Right cardiac atrium (tissue), 5 donors: ENCODE data around the gene ZBED4. TPM values are rescaled to one million over a fixed set of nuclear protein-coding genes. Genes with fewer than 3 reads are reported as not detected.

Experiments
- ATAC-seq, 2 donors: fragments of 200-7000 bp; cut with Tn5 transposase; one replicate each; pipeline versions ENCODE4 v1.8.0 to v1.9.1; 2020; ENCODE audit warnings: moderate library complexity in 2 of 2, mild to moderate bottlenecking in 1 of 2
- DNase-seq, 3 donors: peaks; one replicate each; pipeline ENCODE4 v3.0.0-alpha.2; 2020
- H3K27ac ChIP-seq: one replicate; pipeline ENCODE4 v1.5.1; 2013; ENCODE audit warnings: mild to moderate bottlenecking, low read length, control low read depth, moderate library complexity
- H3K27me3 ChIP-seq: one replicate; pipeline ENCODE4 v1.6.1; 2013; ENCODE audit not compliant: control insufficient read depth, insufficient read depth
- H3K4me1 ChIP-seq: one replicate; pipeline ENCODE4 v1.6.1; 2013; ENCODE audit warnings: low read length; ENCODE audit not compliant: control insufficient read depth, insufficient read depth
- H3K4me3 ChIP-seq: one replicate; pipeline ENCODE4 v1.5.1; 2013; ENCODE audit warnings: low read length, control low read depth
- H3K9me3 ChIP-seq: one replicate; pipeline ENCODE4 v1.6.1; 2013; ENCODE audit warnings: low read length; ENCODE audit not compliant: control insufficient read depth
- WGBS: extraction: QIAGEN DNeasy Blood & Tissue Kit; methylation state at CpG from one replicate; pipeline ENCODE4 v1.1.7; 2013; 5-methylcytosine and 5-hydroxymethylcytosine counted together
- intact Hi-C, 4 donors: fragments of 100-400 bp; cut with DNase I; formaldehyde crosslinking; loops; one replicate each; pipeline versions ENCODE4 v1.11.0 to v1.14.0; 2022 to 2023
- polyA plus RNA-seq: library from polyadenylated mRNA; stranded (reverse); fragments of 200-250 nt; gene quantifications from one replicate; pipeline ENCODE4 v1.2.3, GENCODE V29; 2013
- total RNA-seq, 4 donors: library from RNA; stranded (reverse); fragmentation: NEBNext Ultra II Directional; extraction: Animal tissue kit (Norgen Biotek cat#: 25700); gene quantifications; one replicate each; pipeline ENCODE4 v1.2.1, GENCODE V29; 2021
- donor health status: healthy with polysubstance abuse.
- donor health status: DM: no; HTN: yes; CAD: no.
- donor health status: DM: no; HTN: no; CAD: no.
- donor health status: DM: no; HTN: yes; CAD: no; lungs with severe emphysema.
- donor health status: DM: yes; HTN: yes; CAD: no.

ZBED4 gene
- total and polyA plus RNA-seq, 5 donors: 2.3 to 5.3 (median 3.9) TPM

GRCh38 chr22:49920859-49921258 is 67.2 kb downstream of the ZBED4 start:
- H3K9me3 ChIP-seq: no peaks in the 10 kb centered on the region
- ATAC-seq (no peak), DNase-seq (peak in 2 of 3 donors; percentile 27 to 53)
- no peaks in the 10 kb centered on the region for H3K27me3 ChIP-seq
- WGBS: 95% methylated on average over 18 of the region's 18 CpGs
- H3K27ac ChIP-seq: no peak overlapping the region
- peaks cover 7% of the 10 kb centered on the region for H3K4me1 ChIP-seq
- no peak overlapping the region for H3K4me3 ChIP-seq
- intact Hi-C loops: no loop called here

GRCh38 chr22:49921508-49922278 is 68.0 kb downstream of the ZBED4 start:
- Histone ChIP-seq H3K4me1 (peaks cover 7% of the 10 kb centered on the region), H3K27ac (no peak overlapping the region), H3K9me3 (no peaks in the 10 kb centered on the region), H3K4me3 (no peak overlapping the region), H3K27me3 (no peaks in the 10 kb centered on the region)
- no peak for ATAC-seq
- WGBS: 86% methylated on average over 35 of the region's 35 CpGs
- DNase-seq: peak in 2 of 3 donors; percentile 49 to 50
- intact Hi-C loops: no loop called here

GRCh38 chr22:49922484-49922883 is 68.8 kb downstream of the ZBED4 start:
- Histone ChIP-seq H3K4me3 (no peak overlapping the region), H3K4me1 (peaks cover 3% of the 10 kb centered on the region), H3K9me3 (no peaks in the 10 kb centered on the region), H3K27ac (no peak overlapping the region), H3K27me3 (no peaks in the 10 kb centered on the region)
- intact Hi-C loops: no loop called here
- WGBS: 93% methylated on average over 22 of the region's 22 CpGs
- DNase-seq: peak in 2 of 3 donors; percentile 37 to 48
- ATAC-seq: no peak

- WGBS: 92% methylated on average over 25 of the region's 25 CpGs
- Histone ChIP-seq H3K27ac (no peak overlapping the region), H3K9me3 (no peaks in the 10 kb centered on the region), H3K27me3 (no peaks in the 10 kb centered on the region), H3K4me3 (no peak overlapping the region), H3K4me1 (peaks cover 3% of the 10 kb centered on the region)
- intact Hi-C loops: no loop called here
- DNase-seq: peak in 2 of 3 donors; percentile 50 to 56
- ATAC-seq: no peak
Measured at GRCh38 chr22:49922926-49923325, 69.3 kb downstream of the ZBED4 start.

GRCh38 chr22:49923445-49923844 is 69.8 kb downstream of the ZBED4 start:
- Histone ChIP-seq H3K27ac (no peak overlapping the region), H3K27me3 (no peaks in the 10 kb centered on the region), H3K4me3 (no peak overlapping the region), H3K4me1 (peaks cover 3% of the 10 kb centered on the region), H3K9me3 (no peaks in the 10 kb centered on the region)
- peak in 1 of 3 donors; percentile 35 for DNase-seq
- 81% methylated on average over 16 of the region's 16 CpGs for WGBS
- intact Hi-C loops: no loop called here
- no peak for ATAC-seq

- Histone ChIP-seq H3K9me3 (no peaks in the 10 kb centered on the region), H3K27me3 (no peaks in the 10 kb centered on the region), H3K27ac (no peak overlapping the region), H3K4me3 (no peak overlapping the region), H3K4me1 (no peaks in the 10 kb centered on the region)
- whole genome bisulfite sequencing: 96% methylated on average over 31 of the region's 31 CpGs
- intact Hi-C loops: no loop called here
- ATAC-seq (no peak), DNase-seq (peak in 1 of 3 donors; percentile 45)
Measured at GRCh38 chr22:49924113-49924833, 70.6 kb downstream of the ZBED4 start.

GRCh38 chr22:49925525-49926128 is 72.0 kb downstream of the ZBED4 start:
- no peaks in the 10 kb centered on the region for H3K9me3 ChIP-seq
- intact Hi-C loops: loop anchor here in 2 of 4 donors (5.0 kb wide), 2 partner anchors 67 to 107 kb away; no protein-coding TSS in a partner anchor
- no peak overlapping the region for H3K27ac ChIP-seq
- DNase-seq (no peak), ATAC-seq (no peak)
- no peak overlapping the region for H3K4me3 ChIP-seq
- WGBS: 84% methylated on average over 24 of the region's 24 CpGs
- H3K4me1 ChIP-seq: no peaks in the 10 kb centered on the region
- no peaks in the 10 kb centered on the region for H3K27me3 ChIP-seq

- DNase-seq: no peak
- H3K27ac ChIP-seq: no peak overlapping the region
Measured at GRCh38 chr22:49926916-49927315, 73.3 kb downstream of the ZBED4 start.

GRCh38 chr22:49927483-49928184 is 74.0 kb downstream of the ZBED4 start:
- H3K4me1 ChIP-seq: no peaks in the 10 kb centered on the region
- 93% methylated on average over 26 of the region's 26 CpGs for WGBS
- no peak for DNase-seq
- ATAC-seq: no peak
- intact Hi-C loops: loop anchor here in 3 of 4 donors (2.0 to 5.0 kb wide), 3 partner anchors 65 to 105 kb away; no protein-coding TSS in a partner anchor
- no peaks in the 10 kb centered on the region for H3K27me3 ChIP-seq
- H3K27ac ChIP-seq: no peak overlapping the region
- no peaks in the 10 kb centered on the region for H3K9me3 ChIP-seq
- H3K4me3 ChIP-seq: no peak overlapping the region

More at GRCh38 chr22:49926916-49927315, 73.3 kb downstream of the ZBED4 start:
- Histone ChIP-seq H3K9me3 (no peaks in the 10 kb centered on the region), H3K4me3 (no peak overlapping the region), H3K4me1 (no peaks in the 10 kb centered on the region), H3K27me3 (no peaks in the 10 kb centered on the region)
- no peak for ATAC-seq
- 77% methylated on average over 18 of the region's 18 CpGs for WGBS
- intact Hi-C loops: loop anchor here in 2 of 4 donors (5.0 kb wide), 2 partner anchors 65 to 105 kb away; no protein-coding TSS in a partner anchor

GRCh38 chr22:49928185-49928495 is 74.5 kb downstream of the ZBED4 start:
- 89% methylated on average over 8 of the region's 8 CpGs for WGBS
- ATAC-seq: no peak

More at GRCh38 chr22:49928185-49928495, 74.5 kb downstream of the ZBED4 start:
- intact Hi-C loops: loop anchor here in 3 of 4 donors (2.0 to 5.0 kb wide), 3 partner anchors 64 to 104 kb away; no protein-coding TSS in a partner anchor
- H3K27ac ChIP-seq: no peak overlapping the region
- H3K27me3 ChIP-seq: no peaks in the 10 kb centered on the region
- no peak for DNase-seq
- no peak overlapping the region for H3K4me3 ChIP-seq
- H3K9me3 ChIP-seq: no peaks in the 10 kb centered on the region
- H3K4me1 ChIP-seq: no peaks in the 10 kb centered on the region
